Colon (tissue), 2 donors: ENCODE results near the gene OR2AJ1.
A peak's percentile ranks its signal among the peaks of the same experiment; 100 is the strongest.
"Not testable (repeated sequence)": the region's sequence is repeated elsewhere in the genome, so short reads cannot be mapped to it uniquely, and the experiment has no call there.

Experiments
- FAIRE-seq: peaks from 2 replicates; lab custom pipeline; 2012; peaks lifted over from hg19 to GRCh38; lab: Jason Lieb, UNC
- donor health status: control.
- donor health status: control.

Gene OR2AJ1, protein sequence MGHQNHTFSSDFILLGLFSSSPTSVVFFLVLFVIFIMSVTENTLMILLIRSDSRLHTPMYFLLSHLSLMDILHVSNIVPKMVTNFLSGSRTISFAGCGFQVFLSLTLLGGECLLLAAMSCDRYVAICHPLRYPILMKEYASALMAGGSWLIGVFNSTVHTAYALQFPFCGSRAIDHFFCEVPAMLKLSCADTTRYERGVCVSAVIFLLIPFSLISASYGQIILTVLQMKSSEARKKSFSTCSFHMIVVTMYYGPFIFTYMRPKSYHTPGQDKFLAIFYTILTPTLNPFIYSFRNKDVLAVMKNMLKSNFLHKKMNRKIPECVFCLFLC

DNA sequence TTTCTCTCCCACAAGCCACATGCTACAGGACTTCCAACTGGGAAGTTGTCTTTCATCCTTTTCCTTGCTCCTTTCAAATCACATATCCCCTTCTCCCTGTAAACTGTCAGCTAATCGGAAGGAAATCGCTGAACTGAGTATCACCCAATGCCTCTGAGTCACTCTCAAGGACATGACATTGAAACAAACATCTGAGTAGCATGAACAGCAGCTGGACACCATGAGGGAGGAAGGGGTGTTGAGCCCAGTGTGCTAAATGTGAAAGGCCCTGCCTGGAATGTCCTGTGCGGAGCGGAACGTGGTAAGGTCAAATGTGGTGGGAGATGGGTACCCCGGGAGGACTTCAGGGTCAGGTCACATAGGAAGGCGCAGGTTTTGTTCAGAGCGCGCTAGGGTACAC lies at the start of gene OR2AJ1:
OR2AJ1 (plus strand) TSS at position 22 of the 400 bp plus-strand sequence. CDS start 8,880 bp downstream, outside the sequence.
- no peak for FAIRE-seq

DNA sequence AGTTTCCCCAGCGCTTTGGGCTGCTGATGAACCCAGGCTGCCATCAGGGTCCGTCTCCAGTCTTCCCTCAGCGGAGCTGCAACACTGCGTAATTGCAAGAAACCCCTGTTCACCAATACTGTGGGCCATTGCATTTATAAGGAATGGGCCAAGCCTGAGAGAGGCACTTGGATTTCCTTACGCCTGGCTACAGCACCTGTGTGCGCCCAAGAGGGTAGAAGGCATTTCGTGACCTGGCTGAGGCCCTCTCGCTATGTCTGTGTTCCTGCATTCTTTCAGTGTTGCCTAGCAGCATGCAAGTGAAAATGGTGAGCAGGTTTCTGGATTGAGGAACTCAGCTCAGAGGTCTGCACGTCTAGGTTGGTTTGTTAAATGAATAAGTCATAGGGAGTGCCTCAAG lies 41.3 kb upstream of the OR2AJ1 start:
- no peak for FAIRE-seq

DNA sequence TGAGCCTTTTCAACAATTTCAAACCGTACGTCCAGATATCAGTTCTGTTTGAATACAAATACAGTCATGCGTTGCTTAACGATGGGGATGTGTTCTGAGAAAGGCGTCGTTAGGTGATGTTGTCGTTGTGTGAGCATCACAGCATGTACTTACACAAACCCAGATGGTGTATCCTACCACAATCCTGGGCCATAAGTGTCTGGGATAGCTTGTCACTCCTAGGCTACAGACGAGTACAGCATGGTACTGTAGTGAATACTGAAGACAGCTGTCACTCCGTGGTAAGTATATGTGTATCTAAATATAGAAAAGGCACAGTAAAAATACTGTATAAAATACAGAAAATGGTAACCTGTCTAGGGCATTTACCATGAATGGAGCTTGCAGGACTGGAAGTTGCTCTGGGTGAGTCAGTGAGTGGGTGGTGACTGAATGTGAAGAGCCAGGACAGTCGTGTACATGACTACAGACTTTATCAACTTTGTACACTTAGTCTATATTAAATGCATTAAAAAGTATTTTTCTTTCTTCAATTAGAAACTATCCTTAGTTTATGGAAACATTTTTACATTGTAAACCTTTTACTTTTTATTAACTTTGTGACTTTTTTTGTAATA lies 39.8 kb upstream of the OR2AJ1 start:
- FAIRE-seq = no peak

DNA sequence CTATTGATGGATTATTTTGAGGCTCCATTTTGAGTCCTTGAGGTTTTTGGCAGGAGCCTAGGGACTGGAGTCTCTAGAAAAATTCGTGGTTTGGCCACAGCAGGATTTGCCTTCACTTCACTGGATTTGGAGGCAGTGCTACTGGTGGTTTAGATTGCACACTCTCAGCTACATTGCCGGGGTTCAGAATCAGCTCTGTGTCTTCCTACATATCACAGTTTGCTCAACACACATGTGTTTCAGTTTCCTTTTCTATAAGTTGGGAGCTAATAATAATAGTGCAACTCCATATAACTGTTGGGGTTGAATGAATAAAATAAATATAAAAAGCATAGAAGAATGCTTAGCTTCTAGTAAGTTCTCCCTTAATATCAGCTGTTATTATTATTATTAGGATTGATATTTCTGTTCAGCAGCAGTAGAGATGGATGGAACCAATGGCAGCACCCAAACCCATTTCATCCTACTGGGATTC lies 29.5 kb upstream of the OR2AJ1 start, which contains the start of gene OR2W3:
OR2W3 (plus strand) TSS at position 425 of the 475 bp plus-strand sequence; CDS start at position 425, 0 bp downstream.
- no peak for FAIRE-seq

DNA sequence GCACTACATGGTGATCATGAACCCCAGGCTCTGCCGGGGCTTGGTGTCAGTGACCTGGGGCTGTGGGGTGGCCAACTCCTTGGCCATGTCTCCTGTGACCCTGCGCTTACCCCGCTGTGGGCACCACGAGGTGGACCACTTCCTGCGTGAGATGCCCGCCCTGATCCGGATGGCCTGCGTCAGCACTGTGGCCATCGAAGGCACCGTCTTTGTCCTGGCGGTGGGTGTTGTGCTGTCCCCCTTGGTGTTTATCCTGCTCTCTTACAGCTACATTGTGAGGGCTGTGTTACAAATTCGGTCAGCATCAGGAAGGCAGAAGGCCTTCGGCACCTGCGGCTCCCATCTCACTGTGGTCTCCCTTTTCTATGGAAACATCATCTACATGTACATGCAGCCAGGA lies 28.7 kb upstream of the OR2AJ1 start:
- FAIRE-seq = no peak

DNA sequence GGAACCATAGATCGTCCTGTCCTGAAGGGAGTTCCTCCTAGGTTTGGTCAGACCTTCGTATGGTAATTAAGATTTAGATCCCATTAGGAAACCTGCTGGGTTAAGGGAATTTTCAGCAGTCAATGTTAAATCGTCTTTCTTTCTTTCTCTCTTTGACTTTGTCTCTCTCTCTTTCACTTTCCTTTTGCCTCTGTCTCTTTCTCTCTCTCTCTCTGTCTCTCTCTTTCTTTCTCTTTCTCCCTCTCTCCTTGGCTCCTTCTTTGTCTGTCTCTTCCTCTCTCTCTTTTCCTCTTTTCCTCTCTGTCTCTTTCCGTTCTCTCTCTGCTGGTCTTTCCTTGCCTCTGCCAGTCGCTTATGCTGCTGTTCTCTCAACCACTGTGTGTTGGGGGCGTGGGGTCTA lies 20.6 kb upstream of the OR2AJ1 start:
- FAIRE-seq = no peak

DNA sequence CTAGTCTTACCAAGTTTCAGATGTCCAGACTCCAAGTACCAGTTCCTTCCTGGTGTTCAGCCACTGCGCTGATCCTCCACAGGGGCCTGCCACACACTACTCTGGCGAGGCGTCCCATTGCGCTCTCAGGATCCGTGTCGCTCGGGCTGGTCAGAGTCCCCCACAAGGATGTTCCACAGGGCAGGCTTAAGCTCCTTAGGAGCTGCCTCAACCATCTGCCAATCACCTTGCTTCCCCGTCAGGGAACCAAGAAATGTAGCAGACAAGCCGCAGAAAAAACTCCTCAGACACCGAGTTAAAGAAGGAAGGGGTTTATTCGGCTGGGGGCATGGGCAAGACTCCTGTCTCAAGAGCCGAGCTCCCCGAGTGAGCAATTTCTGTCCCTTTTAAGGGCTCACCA lies 19.5 kb upstream of the OR2AJ1 start:
- no peak for FAIRE-seq

DNA sequence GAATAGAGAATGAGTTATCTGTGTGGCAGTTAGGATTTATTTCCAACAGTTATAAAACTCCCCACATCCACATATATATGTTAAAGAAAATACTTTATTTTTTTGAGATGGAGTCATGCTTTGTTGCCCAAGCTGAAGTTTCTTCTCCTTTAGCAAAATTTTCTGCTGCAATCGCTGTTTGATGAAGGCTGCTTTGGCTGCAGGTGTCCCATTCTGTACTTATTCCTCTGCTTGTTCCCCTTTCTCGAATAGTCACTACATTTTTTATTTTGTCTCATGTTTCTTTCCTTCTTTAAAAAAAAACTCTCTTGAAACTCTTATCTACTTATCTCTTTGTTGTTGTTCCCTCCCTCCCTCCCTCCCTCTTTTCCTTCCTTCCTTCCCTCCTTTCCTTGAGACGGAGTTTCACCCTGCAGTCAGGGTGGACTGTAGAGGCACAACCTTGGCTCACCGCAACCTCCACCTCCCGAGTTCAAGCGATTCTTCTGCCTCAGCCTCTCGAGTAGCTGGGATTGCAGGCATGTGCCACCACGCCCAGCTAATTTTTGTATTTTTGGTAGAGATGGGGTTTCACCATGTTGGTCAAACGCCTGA lies 18.7 kb upstream of the OR2AJ1 start:
- no peak for FAIRE-seq

DNA sequence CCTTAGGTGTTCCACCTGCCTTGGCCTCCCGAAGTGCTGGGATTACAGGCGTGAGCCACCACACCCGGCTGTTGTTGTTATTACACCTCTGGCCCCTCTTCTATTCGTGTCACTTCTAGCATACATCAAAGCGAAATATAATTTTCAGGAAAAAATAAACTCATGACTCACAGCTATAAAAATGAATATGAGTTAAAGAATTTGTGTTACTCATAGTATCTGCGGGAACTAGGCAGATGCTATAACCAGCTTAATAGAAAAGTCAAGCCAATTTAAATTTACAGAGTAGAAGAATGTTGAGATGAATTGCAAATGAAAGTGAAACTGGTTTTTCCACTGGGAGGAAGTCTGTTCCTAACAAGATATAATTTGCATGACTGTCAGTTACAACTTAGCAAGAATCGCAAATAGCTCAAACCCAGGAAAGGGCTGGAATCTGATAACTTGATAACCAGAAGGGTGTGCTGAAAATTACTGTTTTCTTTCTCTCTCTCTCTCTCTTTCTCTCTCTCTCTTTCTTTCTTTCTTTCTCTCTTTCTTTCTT lies 18.1 kb upstream of the OR2AJ1 start:
- peak; percentile 14 for FAIRE-seq

DNA sequence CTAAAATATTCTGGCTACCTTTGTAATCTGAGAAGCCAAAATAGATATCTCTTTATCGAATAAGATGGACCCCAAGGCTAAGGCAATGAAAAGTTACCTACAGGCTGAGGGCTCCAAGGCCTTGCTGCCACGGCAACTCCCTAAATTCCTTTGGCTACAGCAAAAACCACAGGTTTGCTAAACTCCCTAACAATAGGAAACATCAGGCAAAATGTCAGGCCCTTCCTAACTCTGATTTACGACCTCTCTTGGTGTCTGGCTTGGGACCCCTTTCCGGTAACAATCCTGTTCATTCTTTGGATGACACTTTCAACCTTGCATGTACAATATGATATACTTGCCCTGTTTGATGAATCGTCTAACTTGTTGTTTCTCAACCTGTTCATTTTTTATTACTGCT lies 15.9 kb upstream of the OR2AJ1 start:
- no peak for FAIRE-seq

DNA sequence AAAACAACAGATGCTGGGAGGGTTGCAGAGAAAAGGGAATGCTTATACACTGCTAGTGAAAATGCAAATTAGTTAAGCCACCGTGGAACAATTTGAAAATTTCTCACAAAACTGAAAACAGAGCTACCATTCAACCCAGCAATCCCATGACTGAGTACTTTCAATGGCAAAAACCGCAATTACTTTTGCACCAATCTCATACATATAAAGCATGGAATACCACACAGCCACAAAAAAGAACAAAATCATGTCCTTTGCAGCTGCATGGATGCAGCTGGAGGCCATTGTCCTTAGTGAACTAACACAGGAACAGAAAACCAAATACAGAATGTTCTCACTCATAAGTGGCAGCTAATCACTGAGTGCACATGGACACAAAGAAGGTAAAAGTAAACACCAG lies 10.9 kb upstream of the OR2AJ1 start:
- FAIRE-seq = no peak

DNA sequence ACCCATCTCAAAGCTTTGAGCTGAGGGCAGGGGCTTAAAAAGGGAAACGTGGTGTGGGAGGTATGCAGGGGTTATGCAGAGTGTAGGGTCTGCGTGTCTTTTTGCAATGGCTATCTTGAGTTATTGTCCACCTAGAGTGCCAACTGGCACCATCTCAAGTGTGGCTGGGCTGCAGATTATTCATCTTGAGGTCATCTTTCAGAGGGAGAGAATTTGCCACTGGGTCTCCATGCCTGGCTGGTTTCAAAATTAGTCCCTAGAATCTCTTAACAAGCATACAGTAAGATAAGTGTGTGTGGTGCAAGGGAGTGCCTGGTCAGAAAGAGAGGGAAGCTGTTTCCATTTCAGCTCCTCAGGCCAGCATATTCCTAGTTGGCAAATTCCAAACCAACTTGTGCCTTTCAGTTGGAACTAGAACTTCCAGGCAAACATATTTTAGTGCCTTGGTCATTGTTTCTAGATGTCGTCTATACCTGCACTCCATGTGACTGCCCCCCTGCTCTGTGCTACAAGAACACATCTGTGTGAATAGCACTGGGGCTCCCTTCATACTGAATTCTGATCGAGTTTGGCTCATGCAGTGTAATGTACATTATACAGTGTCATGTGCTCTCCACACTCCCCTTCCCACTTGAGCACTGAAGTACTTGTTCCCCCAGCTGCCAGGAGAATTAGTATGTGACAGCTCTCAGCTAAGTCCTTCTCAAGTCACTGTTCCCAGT lies 9.6 kb upstream of the OR2AJ1 start:
- FAIRE-seq = no peak

DNA sequence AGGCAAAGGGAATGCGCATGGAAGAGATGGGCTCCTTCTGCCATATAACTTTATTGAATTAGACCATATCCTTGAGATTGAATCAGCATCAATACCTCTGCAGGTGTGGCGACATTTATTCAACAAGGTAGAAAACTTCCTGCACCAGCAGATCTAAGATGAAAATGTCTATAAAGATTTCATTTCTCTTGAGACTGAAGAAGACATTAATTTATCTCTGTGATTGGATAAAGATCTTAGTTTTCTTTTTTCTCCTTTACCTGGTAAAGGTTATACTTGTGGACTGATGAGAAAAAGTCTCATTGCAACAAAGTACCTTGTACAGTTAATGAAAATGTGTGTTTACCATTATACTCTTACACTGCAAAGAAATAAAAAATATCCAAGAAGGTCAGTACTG lies 4.7 kb upstream of the OR2AJ1 start, which contains the start of gene OR2T8:
OR2T8 (plus strand) TSS at position 301 of the 400 bp plus-strand sequence. CDS start 766 bp downstream, outside the sequence.
- FAIRE-seq = no peak

DNA sequence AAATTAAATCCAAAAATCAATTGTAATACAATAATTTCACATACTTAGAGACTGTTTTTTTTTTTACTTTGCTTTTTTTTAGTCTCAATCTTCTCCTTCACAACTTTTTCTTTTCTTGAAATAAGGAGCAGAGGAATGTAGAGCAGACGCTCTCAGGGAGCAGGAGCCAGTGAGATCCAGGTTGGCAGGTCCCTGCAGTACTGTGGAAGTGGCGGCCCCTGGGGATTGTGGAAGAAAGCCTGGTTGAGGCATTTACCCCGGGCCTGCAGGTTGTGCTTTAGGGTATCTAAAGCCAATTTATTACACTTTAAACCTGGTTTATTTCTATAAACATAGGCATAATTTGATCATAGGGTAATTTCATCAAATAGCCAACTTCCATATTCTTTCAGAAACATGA lies 748 bp upstream of the OR2AJ1 start:
- no peak for FAIRE-seq

DNA sequence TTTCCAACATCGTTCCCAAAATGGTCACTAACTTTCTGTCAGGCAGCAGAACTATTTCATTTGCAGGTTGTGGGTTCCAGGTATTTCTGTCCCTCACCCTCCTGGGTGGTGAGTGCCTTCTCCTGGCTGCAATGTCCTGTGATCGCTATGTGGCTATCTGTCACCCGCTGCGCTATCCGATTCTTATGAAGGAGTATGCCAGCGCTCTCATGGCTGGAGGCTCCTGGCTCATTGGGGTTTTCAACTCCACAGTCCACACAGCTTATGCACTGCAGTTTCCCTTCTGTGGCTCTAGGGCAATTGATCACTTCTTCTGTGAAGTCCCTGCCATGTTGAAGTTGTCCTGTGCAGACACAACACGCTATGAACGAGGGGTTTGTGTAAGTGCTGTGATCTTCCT lies 9.3 kb downstream of the OR2AJ1 start:
- FAIRE-seq = no peak

DNA sequence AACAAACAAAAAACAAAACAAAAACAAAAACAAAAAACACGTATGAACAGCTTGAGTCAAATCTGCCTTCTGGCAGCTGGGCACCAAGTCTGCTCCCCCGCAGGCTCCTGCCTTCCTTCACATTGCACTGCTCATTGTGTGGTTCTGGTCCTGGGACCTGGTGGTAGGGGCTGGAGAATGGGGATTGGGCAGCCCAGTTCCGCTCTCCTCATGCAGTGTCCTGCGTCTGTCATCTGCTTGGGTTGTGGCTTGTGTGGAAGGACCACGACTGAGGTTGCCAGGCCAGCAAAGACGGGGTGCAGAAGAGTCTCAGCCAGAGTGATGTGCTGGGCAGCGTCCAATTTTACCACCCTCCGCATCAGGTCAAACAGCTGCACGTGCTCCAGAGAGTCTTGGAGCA lies 11.1 kb downstream of the OR2AJ1 start:
- FAIRE-seq = no peak

DNA sequence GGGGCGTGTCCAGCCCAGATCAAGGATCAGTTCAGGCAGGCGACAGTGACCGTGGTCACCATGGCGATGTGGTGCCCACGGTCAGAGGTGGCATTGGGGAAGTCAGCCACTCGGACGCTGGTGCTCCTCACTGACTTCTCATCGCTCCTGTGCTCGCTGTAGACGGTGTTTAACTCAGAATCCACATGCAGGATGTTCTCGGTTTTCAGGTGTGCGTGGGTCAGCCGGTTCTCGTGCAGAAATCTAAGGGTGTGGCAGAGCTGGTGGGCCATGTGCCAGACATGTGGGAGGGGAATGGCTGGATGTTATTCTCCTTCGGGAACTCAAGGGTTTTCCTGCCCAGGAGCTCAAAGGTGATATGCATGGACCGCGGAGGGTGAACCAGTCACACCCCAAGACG lies 11.7 kb downstream of the OR2AJ1 start:
- FAIRE-seq = no peak

DNA sequence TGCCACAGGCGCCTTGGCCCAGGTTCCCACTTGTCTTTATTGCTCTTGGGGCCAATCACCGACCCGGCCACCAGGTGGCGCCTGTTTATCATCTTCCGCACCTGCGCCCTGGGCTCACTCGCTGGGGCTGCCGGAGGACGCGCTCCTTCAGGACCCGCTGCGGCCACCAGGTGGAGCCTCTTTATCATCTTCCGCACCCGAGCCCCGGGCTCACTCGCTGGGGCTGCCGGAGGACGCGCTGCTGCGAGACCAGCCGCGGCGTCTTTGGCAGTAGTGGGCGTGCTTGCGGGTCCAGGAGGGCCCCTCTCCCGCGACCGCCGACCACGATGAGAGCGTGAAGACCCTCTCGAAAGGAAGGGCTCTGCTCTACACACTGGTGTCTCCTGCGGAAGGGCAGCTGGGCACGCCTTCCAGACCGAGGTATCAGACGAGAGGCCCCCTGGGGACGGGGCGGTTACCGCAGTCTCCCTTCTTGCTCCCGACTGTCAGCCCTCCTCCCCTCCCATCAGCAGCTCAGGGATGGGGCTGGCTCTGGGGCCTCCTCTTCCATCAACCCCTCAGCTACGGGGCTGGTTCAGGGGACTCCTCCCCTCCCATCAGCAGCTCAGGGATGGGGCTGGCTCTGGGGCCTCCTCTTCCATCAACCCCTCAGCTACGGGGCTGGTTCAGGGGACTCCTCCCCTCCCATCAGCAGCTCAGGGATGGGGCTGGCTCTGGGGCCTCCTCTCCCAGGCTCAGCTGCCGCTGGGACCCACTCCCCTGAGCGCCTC lies 12.5 kb downstream of the OR2AJ1 start:
- FAIRE-seq = not testable (repeated sequence)

DNA sequence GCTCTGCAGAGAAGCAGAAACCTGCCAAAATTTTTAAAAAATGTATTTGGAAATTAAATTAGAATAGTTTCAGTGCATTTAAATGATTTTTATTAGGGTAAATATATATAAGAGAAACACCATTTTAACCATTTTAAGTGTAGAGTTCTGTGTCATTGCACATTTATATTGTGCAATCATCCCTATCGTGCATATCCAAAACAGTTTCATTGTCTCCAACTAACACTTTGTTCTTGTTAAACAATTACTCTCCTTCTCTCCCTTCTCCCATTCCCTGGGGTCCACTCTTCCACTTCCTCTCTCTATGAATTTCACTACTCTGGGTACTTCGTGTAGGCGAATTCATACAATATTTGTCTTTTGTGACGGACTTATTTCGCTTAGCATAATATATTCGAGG lies 17.9 kb downstream of the OR2AJ1 start:
- no peak for FAIRE-seq

DNA sequence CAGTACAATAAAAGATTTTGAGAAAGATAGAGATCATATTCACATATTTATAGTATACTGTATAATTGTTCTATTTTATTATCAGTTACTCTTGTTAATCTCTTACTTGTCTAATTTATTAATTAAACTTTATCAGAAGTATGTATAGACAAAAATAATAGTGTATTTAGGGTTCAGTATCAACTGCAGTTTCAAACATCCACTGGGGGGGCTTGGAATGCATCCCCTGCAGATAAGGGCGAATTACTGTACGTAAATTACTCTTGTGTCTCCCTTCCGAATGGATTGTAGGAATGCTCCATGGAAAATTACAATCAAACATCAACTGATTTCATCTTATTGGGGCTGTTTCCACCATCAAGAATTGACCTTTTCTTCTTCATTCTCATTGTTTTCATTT lies 23.9 kb downstream of the OR2AJ1 start, which contains the start of gene OR2L8:
OR2L8 (plus strand) TSS at position 301 of the 400 bp plus-strand sequence; CDS start at position 301, 0 bp downstream.
- no peak for FAIRE-seq

DNA sequence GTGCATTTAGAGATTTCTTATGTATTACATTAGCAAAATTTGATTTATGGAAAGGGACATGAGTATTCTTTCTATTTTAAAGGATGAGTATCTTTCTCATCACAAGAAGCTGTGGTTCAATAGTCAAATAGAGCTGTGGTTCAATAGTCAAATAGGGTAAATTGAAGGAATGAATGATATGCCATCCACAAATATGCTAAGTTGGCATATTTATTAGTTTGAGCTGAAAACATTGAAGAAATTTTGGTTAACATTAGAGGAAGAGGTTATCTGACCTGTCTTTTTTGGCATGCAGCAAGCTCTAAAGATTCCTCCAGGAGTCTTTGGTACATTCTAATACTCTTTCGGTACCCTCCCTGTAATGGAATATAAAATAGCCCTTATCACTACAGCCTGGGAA lies 28.7 kb downstream of the OR2AJ1 start:
- FAIRE-seq = no peak
